A549 (cell line): Measurements from ENCODE around the gene AK6.

Experiments used
- CEBPB ChIP-seq, 2 experiments: fragments of >200 bp in 1 of 2; sonication (Bioruptor Twin) in 1 of 2; formaldehyde crosslinking in 1 of 2; IDR thresholded peaks; 2 replicates each; pipeline ENCODE4 v1.6.1; 2012 to 2016
- CTCF ChIP-seq: fragments of >200 bp; sonication (Bioruptor Twin); formaldehyde crosslinking; IDR thresholded peaks from 3 replicates; pipeline ENCODE4 v1.5.1; 2016
- EP300 ChIP-seq, 2 experiments: fragments of >200 bp; sonication (Bioruptor Twin); formaldehyde crosslinking; IDR thresholded peaks; 2 replicates in 1 of 2; 3 replicates in 1 of 2; pipeline ENCODE4 v1.6.1; 2016 to 2017
- FOSL2 ChIP-seq, 2 experiments: fragments of 450-650 bp in 1 of 2; fragments of >200 bp in 1 of 2; sonication (Bioruptor Twin) in 1 of 2; formaldehyde crosslinking; IDR thresholded peaks; 2 replicates each; pipeline versions ENCODE4 v1.5.0 to v1.6.1; 2016 to 2020; ENCODE audit warnings: mild to moderate bottlenecking in 1 of 2, moderate library complexity in 1 of 2
- POLR2A ChIP-seq: IDR thresholded peaks from 2 replicates; pipeline ENCODE4 v1.6.1; 2012; ENCODE audit warnings: mild to moderate bottlenecking, low read length
- POLR2AphosphoS2 ChIP-seq: conservative IDR thresholded peaks from 2 replicates; pipeline ENCODE4 v1.6.1; 2012; ENCODE audit warnings: low read length, improper control_type of control experiment, inconsistent platforms
- RAD21 ChIP-seq, 2 experiments: fragments of >200 bp in 1 of 2; sonication (Bioruptor Twin) in 1 of 2; formaldehyde crosslinking in 1 of 2; IDR thresholded peaks in 1 of 2; conservative IDR thresholded peaks in 1 of 2; 2 replicates in 1 of 2; 3 replicates in 1 of 2; pipeline ENCODE4 v1.6.1; 2012 to 2018; ENCODE audit warnings: inconsistent platforms in 1 of 2
- RARB ChIP-seq: fragments of 250-450 bp; sonication (Bioruptor Pico); IDR thresholded peaks from 2 replicates; pipeline ENCODE4 v1.8.0; 2021; ENCODE audit warnings: mild to moderate bottlenecking, moderate library complexity
- SMC3 ChIP-seq: fragments of >200 bp; sonication (Bioruptor Twin); formaldehyde crosslinking; IDR thresholded peaks from 3 replicates; pipeline ENCODE4 v1.6.1; 2018; ENCODE audit warnings: inconsistent platforms
- ZC3H11A ChIP-seq: fragments of 450-650 bp; IDR thresholded peaks from 2 replicates; pipeline ENCODE4 v1.6.1; 2014; ENCODE audit warnings: antibody characterized with exemption, mild to moderate bottlenecking
- TF ChIP-seq, protein P1 (sequence below): fragments of 200-600 bp; sonication (generic); IDR thresholded peaks from 2 replicates; pipeline ENCODE4 v1.6.1; 2016; ENCODE audit warnings: antibody characterized with exemption, mild to moderate bottlenecking, moderate library complexity
- TF ChIP-seq, protein P2 (sequence below): IDR thresholded peaks from 2 replicates; pipeline ENCODE4 v1.6.1; 2012

DNA sequence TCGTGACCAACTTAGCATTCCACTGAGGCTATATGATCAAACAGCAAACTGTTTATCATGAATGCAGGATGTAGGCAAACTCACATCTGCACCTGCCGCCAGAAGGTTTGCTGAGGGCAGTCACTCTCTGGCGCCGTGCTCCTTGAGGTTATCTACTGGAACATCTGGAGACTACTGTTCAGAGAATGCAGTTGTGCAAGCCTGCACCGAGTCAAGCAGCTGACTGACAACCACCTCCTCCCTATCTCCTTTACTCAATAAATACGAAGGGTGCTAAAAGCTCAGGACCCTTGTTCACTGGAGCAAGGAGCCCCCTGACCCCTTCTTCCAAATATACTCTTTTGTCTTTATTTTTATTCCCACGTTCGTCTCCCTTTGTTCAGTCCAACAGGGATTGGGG lies 63.8 kb downstream of the AK6 start:
- TF ChIP-seq RARB (no peak), CTCF (no peak), SMC3 (no peak), POLR2A (no peak), POLR2AphosphoS2 (no peak), EP300 (IDR thresholded peaks at IDR 0.05) (no peak), ZC3H11A (no peak), FOSL2 (IDR thresholded peaks at IDR 0.05) (no peak), FOSL2 (CRISPR knock-in tag; IDR thresholded peaks at IDR 0.05) (no peak), CEBPB (IDR thresholded peaks at IDR 0.05) (no peak), RAD21 (conservative IDR thresholded peaks at IDR 0.05 in 1 of 2, IDR thresholded peaks at IDR 0.05 in 1 of 2) (no peak)
- TF ChIP-seq, protein P1, sequence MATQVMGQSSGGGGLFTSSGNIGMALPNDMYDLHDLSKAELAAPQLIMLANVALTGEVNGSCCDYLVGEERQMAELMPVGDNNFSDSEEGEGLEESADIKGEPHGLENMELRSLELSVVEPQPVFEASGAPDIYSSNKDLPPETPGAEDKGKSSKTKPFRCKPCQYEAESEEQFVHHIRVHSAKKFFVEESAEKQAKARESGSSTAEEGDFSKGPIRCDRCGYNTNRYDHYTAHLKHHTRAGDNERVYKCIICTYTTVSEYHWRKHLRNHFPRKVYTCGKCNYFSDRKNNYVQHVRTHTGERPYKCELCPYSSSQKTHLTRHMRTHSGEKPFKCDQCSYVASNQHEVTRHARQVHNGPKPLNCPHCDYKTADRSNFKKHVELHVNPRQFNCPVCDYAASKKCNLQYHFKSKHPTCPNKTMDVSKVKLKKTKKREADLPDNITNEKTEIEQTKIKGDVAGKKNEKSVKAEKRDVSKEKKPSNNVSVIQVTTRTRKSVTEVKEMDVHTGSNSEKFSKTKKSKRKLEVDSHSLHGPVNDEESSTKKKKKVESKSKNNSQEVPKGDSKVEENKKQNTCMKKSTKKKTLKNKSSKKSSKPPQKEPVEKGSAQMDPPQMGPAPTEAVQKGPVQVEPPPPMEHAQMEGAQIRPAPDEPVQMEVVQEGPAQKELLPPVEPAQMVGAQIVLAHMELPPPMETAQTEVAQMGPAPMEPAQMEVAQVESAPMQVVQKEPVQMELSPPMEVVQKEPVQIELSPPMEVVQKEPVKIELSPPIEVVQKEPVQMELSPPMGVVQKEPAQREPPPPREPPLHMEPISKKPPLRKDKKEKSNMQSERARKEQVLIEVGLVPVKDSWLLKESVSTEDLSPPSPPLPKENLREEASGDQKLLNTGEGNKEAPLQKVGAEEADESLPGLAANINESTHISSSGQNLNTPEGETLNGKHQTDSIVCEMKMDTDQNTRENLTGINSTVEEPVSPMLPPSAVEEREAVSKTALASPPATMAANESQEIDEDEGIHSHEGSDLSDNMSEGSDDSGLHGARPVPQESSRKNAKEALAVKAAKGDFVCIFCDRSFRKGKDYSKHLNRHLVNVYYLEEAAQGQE: no peak
- TF ChIP-seq, protein P2, sequence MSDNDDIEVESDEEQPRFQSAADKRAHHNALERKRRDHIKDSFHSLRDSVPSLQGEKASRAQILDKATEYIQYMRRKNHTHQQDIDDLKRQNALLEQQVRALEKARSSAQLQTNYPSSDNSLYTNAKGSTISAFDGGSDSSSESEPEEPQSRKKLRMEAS: no peak
